Fibroblast of lung (primary cell): ENCODE results near the gene TMEM43.

Source experiments
- CTCF ChIP-seq, 2 donors: IDR thresholded peaks in 1 of 2; conservative IDR thresholded peaks in 1 of 2; 1 replicate in 1 of 2; 2 replicates in 1 of 2; pipeline ENCODE4 v1.5.1; 2011 to 2012; ENCODE audit warnings: low read length in 2 of 2, control low read depth in 1 of 2, inconsistent platforms in 1 of 2, low read depth in 1 of 2, mild to moderate bottlenecking in 1 of 2
- EZH2 ChIP-seq: IDR thresholded peaks from 2 replicates; pipeline ENCODE4 v1.5.1; 2012; ENCODE audit warnings: low read length, control low read depth, mild to moderate bottlenecking; ENCODE audit errors: missing control alignments

GRCh38 chr3:14132120-14132519, 7.3 kb downstream of the TMEM43 start:
- TF ChIP-seq EZH2 (no peak), CTCF (conservative IDR thresholded peaks at IDR 0.05 in 1 of 2, IDR thresholded peaks at IDR 0.05 in 1 of 2; ENCODE audit: low read depth in 1 of 2, low read length in 2 of 2) (no peak)
